H7 (cell line): ENCODE results near the gene FHIT. TPM values are rescaled to one million over a fixed set of nuclear protein-coding genes. Genes with fewer than 3 reads are reported as not detected.

Source experiments
- DNase-seq: peaks from one replicate; pipeline ENCODE4 v3.0.0; 2012
- H3K27me3 ChIP-seq: 2 replicates; pipeline ENCODE4 v1.6.0; 2011; ENCODE audit warnings: mild to moderate bottlenecking, low read length; ENCODE audit not compliant: control insufficient read depth, insufficient read depth
- H3K36me3 ChIP-seq: replicated peaks from 2 replicates; pipeline ENCODE4 v1.5.1; 2011; ENCODE audit warnings: low read length; ENCODE audit not compliant: control insufficient read depth, insufficient read depth
- H3K4me3 ChIP-seq: 2 replicates; pipeline ENCODE4 v1.5.1; 2011; ENCODE audit warnings: low read depth, mild to moderate bottlenecking, control low read depth, low read length, moderate library complexity; ENCODE audit not compliant: insufficient read depth
- total RNA-seq: library from RNA; depleted of rRNA; stranded (reverse); fragments of >200 nt; shearing (Covaris generic); gene quantifications from 2 replicates; pipeline ENCODE4 v1.2.3, GENCODE V29; 2014

The FHIT gene
- total RNA-seq, 1 experiment from 2014 or later, result 2.1 TPM

GRCh38 chr3:60434323-60434722 is 816.9 kb downstream of the FHIT start:
- DNase-seq, result no peak
- H3K36me3 ChIP-seq, result no peaks in the 10 kb centered on the region
- no peak overlapping the region for H3K4me3 ChIP-seq
- H3K27me3 ChIP-seq, result no peaks in the 10 kb centered on the region

- Histone ChIP-seq H3K27me3 (no peaks in the 10 kb centered on the region), H3K36me3 (no peaks in the 10 kb centered on the region), H3K4me3 (no peak overlapping the region)
- DNase-seq, result peak; percentile 6
Observed at GRCh38 chr3:60431599-60431958, 819.7 kb downstream of the FHIT start.

- Histone ChIP-seq H3K36me3 (no peaks in the 10 kb centered on the region), H3K27me3 (no peaks in the 10 kb centered on the region), H3K4me3 (no peak overlapping the region)
- DNase-seq, result no peak
Observed at GRCh38 chr3:60430205-60430604, 821.0 kb downstream of the FHIT start.

GRCh38 chr3:60427109-60427508 is 824.1 kb downstream of the FHIT start:
- Histone ChIP-seq H3K4me3 (no peak overlapping the region), H3K36me3 (no peaks in the 10 kb centered on the region), H3K27me3 (no peaks in the 10 kb centered on the region)
- DNase-seq, result no peak

- Histone ChIP-seq H3K27me3 (no peaks in the 10 kb centered on the region), H3K4me3 (no peak overlapping the region), H3K36me3 (no peaks in the 10 kb centered on the region)
- peak; percentile 19 for DNase-seq
Observed at GRCh38 chr3:60424942-60425341, 826.3 kb downstream of the FHIT start.

GRCh38 chr3:60424034-60424433 is 827.2 kb downstream of the FHIT start:
- Histone ChIP-seq H3K36me3 (no peaks in the 10 kb centered on the region), H3K4me3 (no peak overlapping the region), H3K27me3 (no peaks in the 10 kb centered on the region)
- no peak for DNase-seq

GRCh38 chr3:60423556-60423955 is 827.7 kb downstream of the FHIT start:
- DNase-seq, result no peak
- Histone ChIP-seq H3K36me3 (no peaks in the 10 kb centered on the region), H3K4me3 (no peak overlapping the region), H3K27me3 (no peaks in the 10 kb centered on the region)

- Histone ChIP-seq H3K4me3 (no peak overlapping the region), H3K36me3 (no peaks in the 10 kb centered on the region), H3K27me3 (no peaks in the 10 kb centered on the region)
- no peak for DNase-seq
Observed at GRCh38 chr3:60421749-60422446, 829.4 kb downstream of the FHIT start.

GRCh38 chr3:60417576-60417975 is 833.7 kb downstream of the FHIT start:
- DNase-seq, result no peak
- Histone ChIP-seq H3K4me3 (no peak overlapping the region), H3K36me3 (no peaks in the 10 kb centered on the region), H3K27me3 (no peaks in the 10 kb centered on the region)

GRCh38 chr3:60414011-60414410 is 837.2 kb downstream of the FHIT start:
- no peaks in the 10 kb centered on the region for H3K36me3 ChIP-seq
- no peak for DNase-seq

GRCh38 chr3:60413551-60413950 is 837.7 kb downstream of the FHIT start:
- Histone ChIP-seq H3K4me3 (no peak overlapping the region), H3K27me3 (no peaks in the 10 kb centered on the region), H3K36me3 (no peaks in the 10 kb centered on the region)
- no peak for DNase-seq

More at GRCh38 chr3:60414011-60414410, 837.2 kb downstream of the FHIT start:
- Histone ChIP-seq H3K4me3 (no peak overlapping the region), H3K27me3 (no peaks in the 10 kb centered on the region)

GRCh38 chr3:60403866-60404265 is 847.4 kb downstream of the FHIT start:
- H3K4me3 ChIP-seq, result no peak overlapping the region
- no peaks in the 10 kb centered on the region for H3K27me3 ChIP-seq
- no peaks in the 10 kb centered on the region for H3K36me3 ChIP-seq
- DNase-seq, result no peak

GRCh38 chr3:60402931-60403330 is 848.3 kb downstream of the FHIT start:
- no peak for DNase-seq
- Histone ChIP-seq H3K4me3 (no peak overlapping the region), H3K36me3 (no peaks in the 10 kb centered on the region), H3K27me3 (no peaks in the 10 kb centered on the region)

- H3K36me3 ChIP-seq, result no peaks in the 10 kb centered on the region
- DNase-seq, result no peak
- no peak overlapping the region for H3K4me3 ChIP-seq
- no peaks in the 10 kb centered on the region for H3K27me3 ChIP-seq
Observed at GRCh38 chr3:60399861-60400845, 851.1 kb downstream of the FHIT start.

GRCh38 chr3:60399292-60399691 is 852.0 kb downstream of the FHIT start:
- DNase-seq, result no peak
- Histone ChIP-seq H3K27me3 (no peaks in the 10 kb centered on the region), H3K4me3 (no peak overlapping the region), H3K36me3 (no peaks in the 10 kb centered on the region)
